Colonic mucosa (tissue), 4 donors: ENCODE data around the gene AHSP. TPM values are rescaled to one million over a fixed set of nuclear protein-coding genes. Genes with fewer than 3 reads are reported as not detected.
"Not testable (repeated sequence)": the region's sequence is repeated elsewhere in the genome, so short reads cannot be mapped to it uniquely, and the experiment has no call there.

ENCODE experiments used
- DNase-seq: peaks from one replicate; pipeline ENCODE4 v3.0.0-alpha.2; 2020
- H3K27ac ChIP-seq: fragments of 200-600 bp; one replicate; pipeline ENCODE4 v1.8.0; 2021
- H3K27me3 ChIP-seq: fragments of 200-600 bp; one replicate; pipeline ENCODE4 v1.8.0; 2021
- H3K36me3 ChIP-seq: fragments of 200-600 bp; one replicate; pipeline ENCODE4 v1.8.0; 2021
- H3K4me1 ChIP-seq: fragments of 200-600 bp; one replicate; pipeline ENCODE4 v1.8.0; 2021; ENCODE audit warnings: mild to moderate bottlenecking
- H3K4me3 ChIP-seq: fragments of 200-600 bp; one replicate; pipeline ENCODE4 v1.8.0; 2021
- H3K9ac ChIP-seq, 2 donors: one replicate each; pipeline ENCODE4 v1.7.0; 2013; ENCODE audit warnings: control low read depth in 2 of 2, low read depth in 2 of 2, low read length in 2 of 2
- H3K9me3 ChIP-seq: fragments of 200-600 bp; one replicate; pipeline ENCODE4 v1.8.0; 2021
- CTCF ChIP-seq: fragments of 200-600 bp; IDR thresholded peaks from one replicate; pipeline ENCODE4 v1.8.0; 2022; ENCODE audit warnings: antibody characterized with exemption, mild to moderate bottlenecking
- intact Hi-C: fragments of 100-400 bp; cut with DNase I; formaldehyde crosslinking; loops from one replicate; pipeline ENCODE4 v1.14.1; 2022
- total RNA-seq, 2 donors: library from RNA; stranded (reverse); fragmentation: NEBNext Ultra II Directional in 1 of 2; extraction: Animal tissue kit (Norgen Biotek cat#: 25700) in 1 of 2; gene quantifications; one replicate each; pipeline ENCODE4 v1.2.1, GENCODE V29; 2021
- donor health status: healthy.
- donor health status: DM: no; HTN: no; CAD: no.
- donor health status: DM: no; HTN: no; CAD: no.

Gene AHSP
- total RNA-seq, 2 donors from 2014 or later, result not detected

DNA sequence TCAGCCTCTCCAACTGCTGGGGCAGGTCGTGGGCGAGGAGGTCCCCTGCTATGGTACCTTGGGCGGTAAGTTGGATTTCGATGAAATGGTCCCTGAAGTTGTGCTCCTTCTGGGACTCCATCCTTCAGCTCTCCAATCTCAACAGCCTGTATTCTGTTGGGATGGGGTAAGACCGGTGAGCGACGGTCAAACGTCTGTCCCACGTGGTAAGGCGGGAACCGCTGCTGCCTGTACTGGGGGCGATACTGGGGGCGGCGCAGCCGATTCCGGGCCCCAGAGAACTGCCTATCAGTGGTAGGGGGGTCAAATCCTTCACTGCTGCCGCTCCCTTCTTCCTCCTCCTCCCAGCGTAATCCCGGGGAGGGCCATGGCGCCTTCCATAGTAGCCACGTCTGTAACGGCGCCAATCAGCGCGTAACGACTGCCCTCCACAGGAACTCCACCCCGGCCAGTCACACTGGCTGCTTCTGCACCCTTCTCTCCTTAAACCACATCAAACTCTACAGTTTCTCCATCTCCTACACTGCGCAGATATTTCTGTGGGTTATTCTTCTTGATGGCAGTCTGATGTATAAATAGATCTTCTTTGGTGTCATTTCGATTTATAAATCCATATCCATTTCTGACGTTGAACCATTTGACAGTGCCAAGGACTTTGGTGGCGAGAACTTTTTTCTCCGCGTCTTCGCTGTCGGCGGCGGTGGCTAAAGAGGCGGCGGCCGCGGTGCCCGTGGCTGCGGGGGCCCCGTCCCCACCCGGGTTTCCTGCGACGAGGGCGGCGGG lies 41.1 kb downstream of the AHSP start:
- H3K4me1 ChIP-seq, result no peaks in the 10 kb centered on the region
- H3K9me3 ChIP-seq, result no peaks in the 10 kb centered on the region
- H3K27ac ChIP-seq, result no peak overlapping the region
- intact Hi-C loops, result no loop called here
- H3K4me3 ChIP-seq, result peak overlapping the region; percentile 13
- peak; percentile 20 for DNase-seq
- H3K27me3 ChIP-seq, result no peaks in the 10 kb centered on the region
- no peak for TF ChIP-seq CTCF
- no peak overlapping the region for H3K9ac ChIP-seq
- no peaks in the 10 kb centered on the region for H3K36me3 ChIP-seq

- Histone ChIP-seq H3K9ac (no peak overlapping the region), H3K4me3 (peak overlapping the region; percentile 13), H3K27ac (no peak overlapping the region), H3K36me3 (no peaks in the 10 kb centered on the region), H3K27me3 (no peaks in the 10 kb centered on the region), H3K4me1 (no peaks in the 10 kb centered on the region), H3K9me3 (no peaks in the 10 kb centered on the region)
- no peak for DNase-seq
- no peak for TF ChIP-seq CTCF
- intact Hi-C loops, result no loop called here
Measured at GRCh38 chr16:31569360-31569717, 41.6 kb downstream of the AHSP start.

DNA sequence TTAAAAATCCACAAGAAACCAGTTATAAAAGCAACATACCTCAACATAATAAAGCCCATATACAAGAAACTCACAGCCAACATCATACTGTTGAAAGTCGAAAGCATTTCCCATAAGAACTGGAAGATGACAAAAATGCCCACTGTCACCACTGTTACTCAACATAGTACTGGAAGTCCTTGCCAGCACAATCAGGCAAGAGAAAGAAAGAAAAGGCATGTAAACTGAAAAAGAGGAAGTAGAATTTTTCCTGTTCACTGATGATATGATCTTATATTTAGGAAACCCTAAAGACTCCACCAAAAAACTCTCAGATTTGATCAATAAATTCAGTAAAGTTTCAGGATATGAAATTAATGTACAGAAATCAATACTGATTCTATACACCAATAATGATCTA lies 45.1 kb downstream of the AHSP start:
- no peak overlapping the region for H3K27ac ChIP-seq
- no peaks in the 10 kb centered on the region for H3K36me3 ChIP-seq
- intact Hi-C loops, result no loop called here
- no peak for DNase-seq
- no peaks in the 10 kb centered on the region for H3K9me3 ChIP-seq
- H3K27me3 ChIP-seq, result no peaks in the 10 kb centered on the region
- no peak overlapping the region for H3K4me3 ChIP-seq
- no peaks in the 10 kb centered on the region for H3K4me1 ChIP-seq
- no peak overlapping the region for H3K9ac ChIP-seq
- no peak for TF ChIP-seq CTCF

- H3K27me3 ChIP-seq, intact Hi-C loops: not testable (repeated sequence)
Measured at GRCh38 chr16:31574159-31574558, 46.5 kb downstream of the AHSP start.

DNA sequence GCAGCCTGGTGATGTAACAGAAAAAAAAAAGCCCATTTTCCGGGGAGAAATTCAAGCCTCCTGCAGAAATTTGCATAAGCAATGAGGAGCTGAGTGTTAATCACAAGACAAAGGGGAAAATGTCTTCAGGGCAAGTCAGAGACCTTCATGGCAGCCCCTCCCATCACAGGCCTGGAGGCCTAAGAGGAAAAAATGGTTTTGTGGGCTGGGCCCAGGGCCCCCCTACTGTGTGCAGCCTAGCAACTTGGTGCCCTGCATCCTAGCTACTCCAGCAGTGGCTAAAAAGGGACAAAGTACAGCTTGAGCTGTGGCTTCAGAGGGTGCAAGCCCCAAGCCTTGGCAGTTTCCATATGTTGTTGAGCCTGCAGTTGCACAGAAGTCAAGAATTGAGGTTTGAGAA lies 49.7 kb downstream of the AHSP start:
- TF ChIP-seq CTCF, result no peak
- no peaks in the 10 kb centered on the region for H3K27me3 ChIP-seq
- no peak overlapping the region for H3K27ac ChIP-seq
- no peaks in the 10 kb centered on the region for H3K36me3 ChIP-seq
- no peaks in the 10 kb centered on the region for H3K9me3 ChIP-seq
- no peaks in the 10 kb centered on the region for H3K4me1 ChIP-seq
- H3K9ac ChIP-seq, result no peak overlapping the region
- no peak overlapping the region for H3K4me3 ChIP-seq
- DNase-seq, result no peak
- intact Hi-C loops, result no loop called here

More at GRCh38 chr16:31574159-31574558, 46.5 kb downstream of the AHSP start:
- DNase-seq, H3K4me3 ChIP-seq, H3K9me3 ChIP-seq, H3K36me3 ChIP-seq, H3K9ac ChIP-seq, H3K4me1 ChIP-seq, H3K27ac ChIP-seq: not testable (repeated sequence)

Other genes starting within 250 kb of the AHSP start
- 1 to 10 TPM; 1.4 to 5.9 TPM for gene ITGAX, start 172.7 kb upstream of the AHSP start, total RNA-seq
- gene ITGAD, start 134.6 kb upstream of the AHSP start, total RNA-seq, result under 1 TPM in 1 of 2 donors, not detected in 1; 0.05 TPM
- not detected for gene COX6A2, start 99.5 kb upstream of the AHSP start, total RNA-seq
- gene ZNF843, start 85.1 kb upstream of the AHSP start, total RNA-seq, result under 1 TPM; 0.17 to 0.45 TPM
- gene ARMC5, start 68.4 kb upstream of the AHSP start, total RNA-seq, result 10 to 100 TPM in 1 of 2 donors, 1 to 10 TPM in 1; 5.5 to 13.2 TPM
- 10 to 100 TPM; 10.9 to 34.2 TPM for gene TGFB1I1, start 55.7 kb upstream of the AHSP start, total RNA-seq
- under 1 TPM; 0.20 to 0.21 TPM for gene SLC5A2, start 44.8 kb upstream of the AHSP start, total RNA-seq
- 10 to 100 TPM; 53.3 to 78.1 TPM for gene RUSF1, start 19.5 kb upstream of the AHSP start, total RNA-seq